Psoas muscle (tissue), 8 donors: Measurements from ENCODE around the gene DBF4. TPM values are rescaled to one million over a fixed set of nuclear protein-coding genes. Genes with fewer than 3 reads are reported as not detected.
"Not testable (repeated sequence)": the region's sequence is repeated elsewhere in the genome, so short reads cannot be mapped to it uniquely, and the experiment has no call there.

Experiments used
- ATAC-seq, 4 donors: fragments of 200-7000 bp; cut with Tn5 transposase; one replicate each; pipeline ENCODE4 v1.9.1; 2020; ENCODE audit warnings: moderate library complexity in 3 of 4, mild to moderate bottlenecking in 2 of 4
- DNase-seq, 2 donors: peaks; one replicate each; pipeline ENCODE4 v3.0.0-alpha.2; 2020
- H3K27ac ChIP-seq: fragments of 200-600 bp; one replicate; pipeline ENCODE4 v1.8.0; 2022
- H3K27me3 ChIP-seq, 3 donors: fragments of 200-600 bp in 1 of 3; one replicate each; pipeline versions ENCODE4 v1.6.1 to v1.8.0; 2013 to 2022; ENCODE audit warnings: low read length in 2 of 3, mild to moderate bottlenecking in 2 of 3, moderate library complexity in 1 of 3; ENCODE audit not compliant: insufficient read depth in 3 of 3
- H3K36me3 ChIP-seq, 2 donors: fragments of 200-600 bp in 1 of 2; one replicate each; pipeline versions ENCODE4 v1.6.1 to v1.8.0; 2013 to 2022; ENCODE audit warnings: low read depth in 1 of 2, mild to moderate bottlenecking in 1 of 2, moderate library complexity in 1 of 2; ENCODE audit not compliant: insufficient read depth in 1 of 2
- H3K4me1 ChIP-seq: fragments of 200-600 bp; one replicate; pipeline ENCODE4 v1.8.0; 2022
- H3K4me3 ChIP-seq: fragments of 200-600 bp; one replicate; pipeline ENCODE4 v1.8.0; 2022; ENCODE audit warnings: mild to moderate bottlenecking
- H3K9me3 ChIP-seq: fragments of 200-600 bp; one replicate; pipeline ENCODE4 v1.8.0; 2022
- WGBS, 3 donors: extraction: QIAGEN DNeasy Blood & Tissue Kit; methylation state at CpG; one replicate each; pipeline versions ENCODE4 v1.1.6 to v1.1.7; 2013; 5-methylcytosine and 5-hydroxymethylcytosine counted together
- intact Hi-C, 2 donors: fragments of 100-400 bp; cut with DNase I; formaldehyde crosslinking; loops; one replicate each; pipeline versions ENCODE4 v1.11.0 to v1.14.2; 2022
- polyA plus RNA-seq, 3 donors: library from polyadenylated mRNA; stranded (reverse); fragments of 200-250 nt; gene quantifications; one replicate each; pipeline ENCODE4 v1.2.3, GENCODE V29; 2013
- total RNA-seq, 4 donors: library from RNA; stranded (reverse); fragmentation: NEBNext Ultra II Directional in 2 of 4; extraction: Animal tissue kit (Norgen Biotek cat#: 25700) in 2 of 4; gene quantifications; one replicate each; pipeline versions ENCODE4 v1.2.1 to v1.2.4, GENCODE V29; 2021 to 2023
- TF ChIP-seq, protein P1 (sequence below): fragments of 200-600 bp; IDR thresholded peaks from one replicate; pipeline ENCODE4 v1.8.0; 2022; ENCODE audit warnings: antibody characterized with exemption
- donor health status: healthy with polysubstance abuse.
- donor health status: DM: no; HTN: no; CAD: no; lungs with moderate emphysema.
- donor health status: Bipolar disorder and iron deficiency.
- donor health status: healthy.
- donor health status: DM: yes; HTN: yes; CAD: no.
- donor health status: DM: no; HTN: no; CAD: no.
- donor health status: DM: no; HTN: no; CAD: no.
- donor health status: DM: yes; HTN: yes; CAD: no.

Gene DBF4
- total and polyA plus RNA-seq, 7 donors: 1.5 to 5.3 (median 2.3) TPM

DNA sequence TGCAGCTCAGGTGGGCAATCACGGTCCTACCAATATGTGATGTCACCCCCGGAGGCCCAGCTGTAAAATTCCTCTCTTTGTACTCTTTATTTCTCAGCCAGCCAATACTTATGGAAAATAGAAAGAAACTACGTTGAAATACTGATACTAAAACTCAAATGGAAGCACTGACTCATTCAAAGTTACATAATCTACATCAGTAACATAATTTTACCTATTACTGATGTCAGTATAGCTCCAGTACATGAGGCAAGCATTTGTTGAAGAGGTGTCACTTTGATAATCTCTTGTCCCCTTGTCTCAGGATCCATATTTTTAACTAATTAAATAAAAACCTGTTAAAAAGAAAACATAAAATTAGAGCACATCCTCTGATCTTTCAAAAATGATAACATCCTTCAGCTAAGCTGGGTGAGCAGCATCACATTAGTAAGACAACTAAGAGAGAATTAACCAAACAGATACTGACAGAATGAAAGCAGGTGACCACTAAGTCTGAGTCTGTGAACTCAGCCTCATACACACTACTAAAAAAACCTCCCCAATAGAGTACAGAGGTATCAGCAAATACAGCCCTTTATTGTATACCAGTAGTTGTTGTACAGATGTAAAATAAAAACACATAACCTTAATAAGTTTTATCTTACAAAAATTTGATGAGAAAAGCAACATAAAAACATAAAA lies 17.7 kb upstream of the DBF4 start:
- TF ChIP-seq, protein P1, sequence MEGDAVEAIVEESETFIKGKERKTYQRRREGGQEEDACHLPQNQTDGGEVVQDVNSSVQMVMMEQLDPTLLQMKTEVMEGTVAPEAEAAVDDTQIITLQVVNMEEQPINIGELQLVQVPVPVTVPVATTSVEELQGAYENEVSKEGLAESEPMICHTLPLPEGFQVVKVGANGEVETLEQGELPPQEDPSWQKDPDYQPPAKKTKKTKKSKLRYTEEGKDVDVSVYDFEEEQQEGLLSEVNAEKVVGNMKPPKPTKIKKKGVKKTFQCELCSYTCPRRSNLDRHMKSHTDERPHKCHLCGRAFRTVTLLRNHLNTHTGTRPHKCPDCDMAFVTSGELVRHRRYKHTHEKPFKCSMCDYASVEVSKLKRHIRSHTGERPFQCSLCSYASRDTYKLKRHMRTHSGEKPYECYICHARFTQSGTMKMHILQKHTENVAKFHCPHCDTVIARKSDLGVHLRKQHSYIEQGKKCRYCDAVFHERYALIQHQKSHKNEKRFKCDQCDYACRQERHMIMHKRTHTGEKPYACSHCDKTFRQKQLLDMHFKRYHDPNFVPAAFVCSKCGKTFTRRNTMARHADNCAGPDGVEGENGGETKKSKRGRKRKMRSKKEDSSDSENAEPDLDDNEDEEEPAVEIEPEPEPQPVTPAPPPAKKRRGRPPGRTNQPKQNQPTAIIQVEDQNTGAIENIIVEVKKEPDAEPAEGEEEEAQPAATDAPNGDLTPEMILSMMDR: no peak
- Histone ChIP-seq H3K36me3 (peaks cover 2 to 48% of the 10 kb centered on the region in 2 donors), H3K9me3 (no peaks in the 10 kb centered on the region), H3K4me1 (no peaks in the 10 kb centered on the region), H3K27me3 (no peaks in the 10 kb centered on the region), H3K4me3 (no peak overlapping the region), H3K27ac (no peak overlapping the region)
- DNase-seq: no peak
- 93 to 94% (median 94%) methylated on average over 3 of the region's 3 CpGs for WGBS, 3 donors
- ATAC-seq: no peak
- intact Hi-C loops: no loop called here

DNA sequence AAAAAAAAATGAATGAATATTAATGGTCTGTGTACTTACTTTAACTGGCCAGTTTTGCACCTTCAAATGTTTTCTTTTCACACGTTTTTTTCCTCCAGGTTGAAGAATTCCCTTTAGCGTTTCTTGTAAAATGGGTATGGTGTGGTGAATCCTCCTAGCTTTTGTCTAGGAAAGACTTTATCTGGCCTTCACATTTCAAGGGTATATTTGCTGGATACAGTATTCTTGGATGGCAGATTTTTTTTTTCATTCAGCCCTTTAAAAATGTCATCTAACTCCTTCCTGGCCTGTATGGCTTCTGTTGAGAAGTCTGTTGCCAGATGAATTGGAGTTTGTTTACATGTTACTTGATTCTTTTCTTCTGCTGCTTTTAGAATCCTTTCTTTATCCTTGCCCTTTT lies 10.2 kb upstream of the DBF4 start:
- intact Hi-C loops: no loop called here
- WGBS, 3 donors: 97 to 98% (median 97%) methylated on average over 2 of the region's 2 CpGs
- TF ChIP-seq, protein P1: no peak
- Histone ChIP-seq H3K27me3 (no peaks in the 10 kb centered on the region), H3K27ac (no peak overlapping the region), H3K9me3 (peaks cover 11% of the 10 kb centered on the region), H3K4me3 (no peak overlapping the region), H3K4me1 (no peaks in the 10 kb centered on the region), H3K36me3 (no peaks in the 10 kb centered on the region)
- DNase-seq (no peak), ATAC-seq (no peak)

DNA sequence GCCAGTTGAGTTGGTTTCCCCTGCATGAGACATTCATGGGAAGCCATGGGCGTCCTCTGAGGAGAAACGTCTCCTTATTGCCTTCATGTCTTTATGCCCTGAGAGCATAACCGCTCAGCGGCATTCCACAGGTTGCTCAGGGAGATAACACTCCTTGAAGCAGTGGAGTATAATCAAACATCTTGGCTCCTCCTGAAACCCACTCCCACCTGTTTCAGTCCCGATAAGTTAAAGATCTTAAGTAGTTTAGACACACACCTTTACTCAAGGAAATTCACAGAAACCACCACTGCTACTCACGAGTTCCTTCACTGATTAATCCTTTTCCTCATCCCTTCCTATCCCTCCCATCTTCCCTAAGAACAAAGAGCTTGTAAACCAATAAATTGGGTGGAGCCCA lies 9.8 kb upstream of the DBF4 start:
- H3K27me3 ChIP-seq, H3K36me3 ChIP-seq, ATAC-seq, H3K4me3 ChIP-seq, H3K27ac ChIP-seq, H3K4me1 ChIP-seq, intact Hi-C loops, DNase-seq: not testable (repeated sequence)
- H3K9me3 ChIP-seq: peaks cover 11% of the 10 kb centered on the region
- WGBS, 3 donors: 95 to 99% (median 98%) methylated on average over 6 of the region's 6 CpGs

DNA sequence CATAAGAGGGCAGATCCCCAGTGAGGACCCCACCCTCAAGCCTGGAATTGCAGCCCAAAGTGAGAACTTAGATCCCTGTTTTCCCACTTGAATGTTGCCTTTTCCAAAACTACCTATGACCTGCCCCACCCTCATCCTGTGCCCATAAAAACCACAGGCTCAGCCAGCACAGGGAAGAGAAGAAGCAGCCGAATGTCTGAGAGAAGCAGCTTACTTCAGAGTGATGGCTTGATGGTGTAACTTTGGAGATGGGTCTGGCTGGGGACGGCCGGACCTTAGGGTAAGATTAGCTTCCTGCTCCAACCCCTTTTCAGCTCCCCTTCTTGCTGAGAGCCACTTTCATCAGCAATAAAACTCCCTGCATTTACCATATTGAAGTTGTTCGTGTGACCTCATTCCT lies 5.8 kb upstream of the DBF4 start:
- Histone ChIP-seq H3K27me3 (no peaks in the 10 kb centered on the region), H3K9me3 (peaks cover 11% of the 10 kb centered on the region), H3K4me3 (no peak overlapping the region), H3K27ac (no peak overlapping the region), H3K4me1 (peaks cover 16% of the 10 kb centered on the region), H3K36me3 (no peaks in the 10 kb centered on the region)
- ATAC-seq (no peak), DNase-seq (no peak)
- intact Hi-C loops: no loop called here
- TF ChIP-seq, protein P1: no peak
- 95 to 97% (median 96%) methylated on average over 4 of the region's 4 CpGs for WGBS, 3 donors

DNA sequence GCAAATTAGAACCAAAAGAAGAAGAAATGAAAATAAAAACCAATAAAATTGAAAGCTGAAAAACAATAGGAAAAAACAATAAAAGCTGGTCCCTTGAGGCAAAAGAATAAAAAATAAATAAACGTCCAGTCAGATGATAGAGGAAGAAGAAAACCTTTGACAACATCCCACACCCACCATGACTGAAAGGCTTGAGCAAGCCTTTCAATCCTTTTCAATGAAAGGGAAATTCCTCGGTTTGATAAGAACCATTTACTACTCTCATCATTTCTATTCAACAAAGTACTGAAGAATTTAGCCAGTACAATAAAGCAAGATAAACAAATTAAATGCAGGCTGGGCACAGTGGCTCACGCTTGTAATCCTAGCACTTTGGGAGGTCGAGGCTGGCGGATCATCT lies 3.9 kb upstream of the DBF4 start:
- 90 to 94% (median 92%) methylated on average over 5 of the region's 5 CpGs for WGBS, 3 donors
- intact Hi-C loops: no loop called here
- Histone ChIP-seq H3K27me3 (no peaks in the 10 kb centered on the region), H3K9me3 (no peaks in the 10 kb centered on the region), H3K4me3 (no peak overlapping the region), H3K36me3 (no peaks in the 10 kb centered on the region), H3K27ac (no peak overlapping the region), H3K4me1 (peaks cover 18% of the 10 kb centered on the region)
- DNase-seq: no peak
- no peak for ATAC-seq
- TF ChIP-seq, protein P1: no peak

DNA sequence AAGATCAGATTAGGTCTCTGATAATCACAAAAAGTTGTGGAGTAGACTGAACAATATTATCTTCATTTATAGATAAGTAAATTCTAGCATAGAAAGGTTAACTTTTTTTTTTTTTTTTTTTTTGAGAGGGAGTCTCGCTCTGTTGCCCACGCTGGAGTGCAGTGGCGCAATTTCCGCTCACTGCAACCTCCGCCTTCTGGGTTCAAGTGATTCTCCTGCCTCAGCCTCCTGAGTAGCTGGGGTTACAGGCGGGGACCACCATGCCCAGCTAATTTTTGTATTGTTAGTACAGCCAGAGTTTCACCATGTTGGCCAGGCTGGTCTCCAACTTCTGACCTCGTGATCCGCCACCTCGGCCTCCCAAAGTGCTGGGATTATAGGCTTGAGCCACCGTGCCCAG lies 3.0 kb upstream of the DBF4 start:
- WGBS, 3 donors: 82 to 88% (median 83%) methylated on average over 10 of the region's 10 CpGs
- intact Hi-C loops: not testable (repeated sequence)

More for the DNA sequence above, 3.0 kb upstream of the DBF4 start:
- H3K36me3 ChIP-seq, DNase-seq, ATAC-seq, H3K4me3 ChIP-seq, H3K27ac ChIP-seq, H3K9me3 ChIP-seq, H3K27me3 ChIP-seq: not testable (repeated sequence)
- H3K4me1 ChIP-seq: peaks cover 28% of the 10 kb centered on the region
